ENCODE results near the gene BPIFB1.

DNA sequence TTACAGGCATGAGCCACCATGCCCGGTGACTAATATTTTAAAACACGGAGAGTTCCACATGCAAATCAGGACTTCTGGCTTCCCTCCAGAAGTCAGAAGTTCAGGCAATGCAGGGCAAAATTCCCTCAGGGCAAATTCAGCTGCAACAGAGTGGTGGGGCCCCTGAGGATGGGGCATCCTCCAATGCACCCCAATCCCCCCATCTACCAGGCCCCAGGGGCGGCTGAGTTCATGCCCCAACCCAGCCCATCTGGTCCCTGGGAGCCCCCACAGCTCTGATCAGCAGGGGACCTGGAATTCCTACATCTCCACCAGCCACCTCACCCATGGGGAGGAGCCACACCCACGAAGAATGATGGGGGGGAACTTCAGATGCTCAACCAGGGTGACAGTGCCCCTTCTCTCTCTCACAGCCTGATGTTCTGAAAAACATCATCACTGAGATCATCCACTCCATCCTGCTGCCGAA is 22.6 kb downstream of the BPIFB1 start:
- TF ChIP-seq, protein P1, sequence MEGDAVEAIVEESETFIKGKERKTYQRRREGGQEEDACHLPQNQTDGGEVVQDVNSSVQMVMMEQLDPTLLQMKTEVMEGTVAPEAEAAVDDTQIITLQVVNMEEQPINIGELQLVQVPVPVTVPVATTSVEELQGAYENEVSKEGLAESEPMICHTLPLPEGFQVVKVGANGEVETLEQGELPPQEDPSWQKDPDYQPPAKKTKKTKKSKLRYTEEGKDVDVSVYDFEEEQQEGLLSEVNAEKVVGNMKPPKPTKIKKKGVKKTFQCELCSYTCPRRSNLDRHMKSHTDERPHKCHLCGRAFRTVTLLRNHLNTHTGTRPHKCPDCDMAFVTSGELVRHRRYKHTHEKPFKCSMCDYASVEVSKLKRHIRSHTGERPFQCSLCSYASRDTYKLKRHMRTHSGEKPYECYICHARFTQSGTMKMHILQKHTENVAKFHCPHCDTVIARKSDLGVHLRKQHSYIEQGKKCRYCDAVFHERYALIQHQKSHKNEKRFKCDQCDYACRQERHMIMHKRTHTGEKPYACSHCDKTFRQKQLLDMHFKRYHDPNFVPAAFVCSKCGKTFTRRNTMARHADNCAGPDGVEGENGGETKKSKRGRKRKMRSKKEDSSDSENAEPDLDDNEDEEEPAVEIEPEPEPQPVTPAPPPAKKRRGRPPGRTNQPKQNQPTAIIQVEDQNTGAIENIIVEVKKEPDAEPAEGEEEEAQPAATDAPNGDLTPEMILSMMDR (IDR thresholded peaks at IDR 0.05), result no peak
- no peak for TF ChIP-seq POLR2A (IDR thresholded peaks at IDR 0.05)
